Mucosa of rectum (tissue), 2 donors: ENCODE data around the gene HMGB2.
A peak's percentile ranks its signal among the peaks of the same experiment; 100 is the strongest.

ENCODE experiments used
- H3K27ac ChIP-seq, 2 donors: one replicate each; pipeline ENCODE4 v1.7.0; 2013; ENCODE audit warnings: inconsistent platforms in 2 of 2, low read depth in 2 of 2, low read length in 2 of 2
- H3K27me3 ChIP-seq, 2 donors: one replicate each; pipeline ENCODE4 v1.7.0; 2013; ENCODE audit warnings: low read length in 2 of 2; ENCODE audit not compliant: control insufficient read depth in 2 of 2, insufficient read depth in 2 of 2
- H3K36me3 ChIP-seq, 2 donors: one replicate each; pipeline ENCODE4 v1.7.0; 2013; ENCODE audit warnings: low read length in 2 of 2; ENCODE audit not compliant: control insufficient read depth in 2 of 2, insufficient read depth in 2 of 2
- H3K4me1 ChIP-seq, 2 donors: one replicate each; pipeline ENCODE4 v1.7.0; 2013; ENCODE audit warnings: low read length in 2 of 2, mild to moderate bottlenecking in 1 of 2; ENCODE audit not compliant: control insufficient read depth in 2 of 2, insufficient read depth in 2 of 2
- H3K4me3 ChIP-seq, 2 donors: one replicate each; pipeline ENCODE4 v1.7.0; 2013; ENCODE audit warnings: low read length in 2 of 2
- H3K9ac ChIP-seq, 2 donors: one replicate each; pipeline ENCODE4 v1.7.0; 2013; ENCODE audit warnings: low read length in 2 of 2, low read depth in 1 of 2, mild to moderate bottlenecking in 1 of 2
- H3K9me3 ChIP-seq, 2 donors: one replicate each; pipeline ENCODE4 v1.7.0; 2013; ENCODE audit warnings: low read length in 2 of 2; ENCODE audit not compliant: control insufficient read depth in 2 of 2
- donor health status: healthy.
- donor health status: Normal muscosa, but diverticular disease.

Gene HMGB2

DNA sequence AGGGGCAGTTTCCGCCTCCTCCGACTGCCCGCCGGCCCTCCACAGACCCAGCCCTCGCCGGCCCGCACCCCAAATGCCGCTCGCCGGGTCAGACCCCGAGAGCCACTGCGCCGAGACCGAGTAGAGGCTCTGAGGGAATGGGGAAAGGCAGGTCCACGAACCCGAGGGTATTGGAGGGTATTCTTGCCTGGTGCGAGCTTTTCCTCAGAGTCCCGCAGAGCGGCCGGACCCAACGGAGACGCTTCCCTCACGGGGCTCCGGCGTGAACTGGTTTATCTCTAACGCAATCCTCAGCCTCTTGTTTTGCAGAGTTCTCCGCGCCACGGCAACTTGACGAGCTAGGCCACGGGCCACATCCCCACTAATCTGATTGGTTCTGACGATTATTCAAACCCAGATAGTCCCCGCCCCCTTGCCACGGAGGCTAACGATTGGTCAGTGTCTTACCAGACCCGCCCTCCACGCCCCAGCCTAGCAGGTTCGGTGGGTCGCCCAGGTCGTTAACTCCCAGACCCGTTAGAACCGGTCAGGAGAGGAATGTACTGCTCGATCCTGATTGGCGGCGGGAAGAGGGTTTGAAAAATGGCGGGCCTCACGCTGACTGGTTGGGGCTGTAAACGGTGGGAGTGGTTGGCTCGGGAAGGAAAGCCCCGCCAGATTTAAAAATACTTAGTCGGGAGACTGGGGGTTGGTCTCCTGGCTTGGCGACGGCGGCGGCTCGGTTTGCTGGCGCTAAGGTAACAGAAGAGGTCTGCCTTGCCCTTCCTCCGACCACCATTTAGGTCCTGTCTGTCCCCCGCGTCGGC lies at the start of gene HMGB2:
Gene HMGB2, minus strand, starts transcription at position 274 of the 806 bp plus-strand sequence. CDS start 709 bp downstream, outside the sequence.
- peaks cover 8 to 10% of the 10 kb centered on the region in 2 donors for H3K36me3 ChIP-seq
- peak within 1 kb of the TSS; percentile 95 to 99 for H3K4me3 ChIP-seq
- H3K4me1 ChIP-seq: peaks cover 9 to 15% of the 10 kb centered on the region in 2 donors
- no peaks in the 10 kb centered on the region for H3K9me3 ChIP-seq
- H3K9ac ChIP-seq: peak within 1 kb of the TSS; percentile 98 to 100
- H3K27me3 ChIP-seq: no peaks in the 10 kb centered on the region
- H3K27ac ChIP-seq: peak within 1 kb of the TSS; percentile 99 to 100

GRCh38 chr4:173382349-173382748 lies 48.2 kb upstream of the HMGB2 start:
- H3K27me3 ChIP-seq: no peaks in the 10 kb centered on the region
- H3K9ac ChIP-seq: no peak overlapping the region
- H3K36me3 ChIP-seq: peaks cover 0 to 3% of the 10 kb centered on the region in 2 donors
- no peaks in the 10 kb centered on the region for H3K9me3 ChIP-seq
- H3K4me1 ChIP-seq: no peaks in the 10 kb centered on the region
- H3K4me3 ChIP-seq: no peak overlapping the region
- no peak overlapping the region for H3K27ac ChIP-seq

- no peak overlapping the region for H3K27ac ChIP-seq
- H3K4me3 ChIP-seq: no peak overlapping the region
- H3K36me3 ChIP-seq: peaks cover 0 to 3% of the 10 kb centered on the region in 2 donors
- H3K9ac ChIP-seq: no peak overlapping the region
- H3K27me3 ChIP-seq: no peaks in the 10 kb centered on the region
- no peaks in the 10 kb centered on the region for H3K9me3 ChIP-seq
- H3K4me1 ChIP-seq: no peaks in the 10 kb centered on the region
Observed at GRCh38 chr4:173381610-173382009, 47.5 kb upstream of the HMGB2 start.

GRCh38 chr4:173380987-173381386 lies 46.8 kb upstream of the HMGB2 start:
- no peak overlapping the region for H3K4me3 ChIP-seq
- H3K4me1 ChIP-seq: no peaks in the 10 kb centered on the region
- H3K27ac ChIP-seq: no peak overlapping the region
- H3K27me3 ChIP-seq: no peaks in the 10 kb centered on the region
- H3K9ac ChIP-seq: no peak overlapping the region
- peaks cover 0 to 3% of the 10 kb centered on the region in 2 donors for H3K36me3 ChIP-seq
- H3K9me3 ChIP-seq: no peaks in the 10 kb centered on the region

- Histone ChIP-seq H3K27me3 (no peaks in the 10 kb centered on the region), H3K9ac (no peak overlapping the region), H3K36me3 (peaks cover 0 to 3% of the 10 kb centered on the region in 2 donors), H3K4me3 (no peak overlapping the region), H3K4me1 (no peaks in the 10 kb centered on the region), H3K9me3 (no peaks in the 10 kb centered on the region), H3K27ac (no peak overlapping the region)
Observed at GRCh38 chr4:173379929-173380328, 45.8 kb upstream of the HMGB2 start.

DNA sequence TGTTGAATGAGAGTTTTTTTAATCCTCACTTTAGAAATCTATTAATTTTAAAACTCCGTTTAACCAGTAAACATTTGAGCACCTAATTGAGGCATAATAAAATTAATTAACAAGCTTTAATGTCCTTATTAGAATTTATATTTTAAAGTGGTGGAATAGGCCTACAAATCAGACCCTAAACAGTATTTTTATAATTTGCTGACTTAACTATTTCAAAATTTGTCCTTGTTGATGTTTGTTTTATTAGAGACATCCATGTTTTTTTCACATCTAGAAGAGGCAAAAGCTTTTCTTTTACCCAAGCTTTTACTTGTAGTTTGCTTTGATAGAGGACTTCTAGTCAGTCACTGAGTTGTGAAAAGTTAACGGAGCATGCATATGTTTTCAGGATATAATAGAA lies 40.4 kb upstream of the HMGB2 start:
- H3K4me1 ChIP-seq: peaks cover 6 to 7% of the 10 kb centered on the region in 2 donors
- H3K27ac ChIP-seq: no peak overlapping the region

GRCh38 chr4:173371292-173372192 lies 37.4 kb upstream of the HMGB2 start:
- peak overlapping the region; percentile 52 to 87 for H3K9ac ChIP-seq

More for the DNA sequence above, 40.4 kb upstream of the HMGB2 start:
- Histone ChIP-seq H3K27me3 (no peaks in the 10 kb centered on the region), H3K9ac (no peak overlapping the region), H3K36me3 (peaks cover 0 to 3% of the 10 kb centered on the region in 2 donors), H3K4me3 (no peak overlapping the region), H3K9me3 (no peaks in the 10 kb centered on the region)

DNA sequence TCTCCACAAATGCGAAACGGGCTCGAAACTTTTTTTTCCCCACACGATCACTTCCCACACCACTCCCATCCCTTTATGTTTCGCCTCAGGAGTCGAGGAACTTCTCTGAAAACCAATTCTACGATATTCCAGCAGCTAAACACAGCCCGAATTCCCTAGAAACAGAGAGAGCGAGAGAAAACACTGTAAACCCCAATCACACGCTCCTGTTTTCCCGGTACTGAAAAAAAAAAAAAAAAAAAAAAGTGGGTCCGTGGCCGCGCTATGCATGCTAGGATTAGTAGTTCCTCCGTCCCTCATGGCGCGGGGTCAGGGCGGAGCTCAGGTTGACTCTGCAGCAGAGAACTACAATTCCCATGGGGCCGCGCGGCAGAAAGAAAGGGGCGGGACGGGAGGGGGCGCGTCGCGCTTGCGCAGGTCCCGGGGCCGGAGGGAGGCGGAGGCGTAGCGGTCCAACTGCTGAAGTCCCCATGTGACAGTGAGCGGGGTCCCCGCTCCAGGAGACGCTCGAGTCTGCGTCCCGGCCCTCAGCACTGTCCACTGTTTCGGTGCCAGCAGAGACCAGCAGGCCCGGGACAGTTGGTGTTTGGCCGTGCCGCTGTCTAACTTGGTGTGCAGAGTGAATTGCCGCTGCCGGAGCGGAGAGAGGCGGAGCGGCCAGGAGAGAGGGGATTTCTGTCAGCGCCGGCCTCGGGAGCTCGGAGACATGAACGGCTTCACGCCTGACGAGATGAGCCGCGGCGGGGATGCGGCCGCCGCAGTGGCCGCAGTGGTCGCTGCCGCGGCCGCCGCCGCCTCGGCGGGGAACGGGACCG lies 36.5 kb upstream of the HMGB2 start, which contains the start of gene SAP30:
Gene SAP30, plus strand, starts transcription at position 478 of the 815 bp plus-strand sequence. Its CDS starts 229 bp downstream, at position 707.
- Histone ChIP-seq H3K4me3 (peak within 1 kb of the TSS; percentile 96 to 99), H3K9ac (peak within 1 kb of the TSS; percentile 87 to 96), H3K36me3 (no peaks in the 10 kb centered on the region), H3K27ac (peak within 1 kb of the TSS; percentile 97 to 98), H3K4me1 (peaks cover 6 to 7% of the 10 kb centered on the region in 2 donors), H3K27me3 (no peaks in the 10 kb centered on the region), H3K9me3 (no peaks in the 10 kb centered on the region)

More at GRCh38 chr4:173371292-173372192, 37.4 kb upstream of the HMGB2 start:
- Histone ChIP-seq H3K36me3 (no peaks in the 10 kb centered on the region), H3K27ac (peak overlapping the region; percentile 84 to 90), H3K4me3 (peak overlapping the region; percentile 96 to 99), H3K9me3 (no peaks in the 10 kb centered on the region), H3K27me3 (no peaks in the 10 kb centered on the region), H3K4me1 (peaks cover 6 to 7% of the 10 kb centered on the region in 2 donors)

DNA sequence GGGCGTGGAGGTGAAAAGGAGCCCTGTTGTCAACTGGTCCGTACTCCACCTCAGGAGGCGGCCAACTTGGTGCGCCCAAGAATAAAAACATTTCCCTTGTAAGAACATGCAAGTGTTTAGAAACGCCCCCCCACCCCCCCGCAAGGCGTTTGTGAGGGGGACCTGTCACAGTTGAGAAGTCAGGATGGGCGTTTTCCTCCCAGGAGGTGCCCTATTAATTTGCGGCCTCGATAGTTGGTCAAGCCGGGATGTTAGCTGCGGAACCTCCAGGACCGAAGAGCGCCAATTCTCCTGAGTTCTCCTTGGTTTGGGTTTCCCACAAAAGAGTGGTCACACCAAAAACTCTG lies 35.9 kb upstream of the HMGB2 start:
- peak overlapping the region; percentile 87 to 96 for H3K9ac ChIP-seq
- H3K9me3 ChIP-seq: no peaks in the 10 kb centered on the region
- H3K27ac ChIP-seq: peak overlapping the region; percentile 97 to 98
- H3K4me1 ChIP-seq: peaks cover 6 to 9% of the 10 kb centered on the region in 2 donors
- H3K27me3 ChIP-seq: no peaks in the 10 kb centered on the region
- peak overlapping the region; percentile 96 to 99 for H3K4me3 ChIP-seq
- H3K36me3 ChIP-seq: no peaks in the 10 kb centered on the region
